Skin of body (tissue), 2 donors: ENCODE data around the gene RASA2. TPM values are rescaled to one million over a fixed set of nuclear protein-coding genes. Genes with fewer than 3 reads are reported as not detected.
"Not testable (repeated sequence)": the region's sequence is repeated elsewhere in the genome, so short reads cannot be mapped to it uniquely, and the experiment has no call there.

ENCODE experiments used
- DNase-seq: peaks from one replicate; lab custom pipeline; 2025; lab: John Stamatoyannopoulos, UW
- total RNA-seq: library from RNA; depleted of rRNA; stranded (reverse); fragments of >200 nt; gene quantifications from one replicate; pipeline ENCODE4 v1.2.3, GENCODE V29; 2014

The RASA2 gene
- total RNA-seq, 1 donor from 2014 or later = 23.3 TPM

- DNase-seq = peak; percentile 13
These were observed 30.6 kb upstream of the RASA2 start for GRCh38 chr3:141456301-141456625.

GRCh38 chr3:141457624-141458236 lies 29.1 kb upstream of the RASA2 start:
- no peak for DNase-seq

GRCh38 chr3:141459008-141459407 lies 27.8 kb upstream of the RASA2 start:
- DNase-seq = no peak

GRCh38 chr3:141460097-141460704 lies 26.6 kb upstream of the RASA2 start:
- DNase-seq = peak; percentile 58

GRCh38 chr3:141462176-141462859 lies 24.5 kb upstream of the RASA2 start:
- DNase-seq = no peak

- DNase-seq = peak; percentile 20
These were observed 21.6 kb upstream of the RASA2 start for GRCh38 chr3:141465221-141465620.

- no peak for DNase-seq
These were observed 20.1 kb upstream of the RASA2 start for GRCh38 chr3:141466633-141467169.

- DNase-seq = no peak
These were observed 17.1 kb upstream of the RASA2 start for GRCh38 chr3:141469720-141470119.

GRCh38 chr3:141471160-141471559 lies 15.7 kb upstream of the RASA2 start:
- DNase-seq = no peak

- DNase-seq = no peak
These were observed 10.8 kb upstream of the RASA2 start for GRCh38 chr3:141476033-141476432.

- no peak for DNase-seq
These were observed 9.6 kb upstream of the RASA2 start for GRCh38 chr3:141477224-141477623.

GRCh38 chr3:141478139-141478538 lies 8.7 kb upstream of the RASA2 start:
- no peak for DNase-seq

- DNase-seq = not testable (repeated sequence)
These were observed 8.0 kb upstream of the RASA2 start for GRCh38 chr3:141478840-141479239.

GRCh38 chr3:141482245-141482922 lies 4.4 kb upstream of the RASA2 start:
- DNase-seq = no peak

GRCh38 chr3:141484701-141485287 lies 2.0 kb upstream of the RASA2 start:
- no peak for DNase-seq

- no peak for DNase-seq
These were observed 959 bp upstream of the RASA2 start for GRCh38 chr3:141485641-141486495.

- no peak for DNase-seq
These were observed 406 bp upstream of the RASA2 start for GRCh38 chr3:141486496-141486745.

GRCh38 chr3:141487521-141488252 lies 860 bp downstream of the RASA2 start:
- DNase-seq = peak; percentile 72

- no peak for DNase-seq
These were observed 2.4 kb downstream of the RASA2 start for GRCh38 chr3:141489203-141489602.

GRCh38 chr3:141491081-141491480 lies 4.3 kb downstream of the RASA2 start:
- DNase-seq = no peak
